Transverse colon (tissue), 4 donors: ENCODE measurements around the gene IL1RL1. TPM values are rescaled to one million over a fixed set of nuclear protein-coding genes. Genes with fewer than 3 reads are reported as not detected.

ENCODE experiments used
- DNase-seq: peaks from one replicate; pipeline ENCODE4 v3.0.0-alpha.2; 2019
- H3K27ac ChIP-seq, 4 donors: fragments of 200-600 bp; sonication (generic); 2 replicates each; pipeline ENCODE4 v1.5.1; 2016 to 2018; ENCODE audit warnings: inconsistent platforms in 4 of 4
- H3K27me3 ChIP-seq: fragments of 200-600 bp; sonication (generic); 2 replicates; pipeline ENCODE4 v1.5.1; 2017; ENCODE audit warnings: inconsistent platforms
- H3K36me3 ChIP-seq, 4 donors: fragments of 200-600 bp; sonication (generic); 2 replicates each; pipeline ENCODE4 v1.5.1; 2017 to 2019; ENCODE audit warnings: inconsistent platforms in 4 of 4
- H3K4me1 ChIP-seq, 4 donors: fragments of 200-600 bp; sonication (generic); 2 replicates each; pipeline ENCODE4 v1.5.1; 2017 to 2020; ENCODE audit warnings: inconsistent platforms in 4 of 4
- H3K4me3 ChIP-seq, 4 donors: fragments of 200-600 bp; sonication (generic); 1 replicate in 1 of 4; 2 replicates in 3 of 4; pipeline versions ENCODE4 v1.5.1 to v1.6.1; 2017 to 2019; ENCODE audit warnings: inconsistent platforms in 4 of 4
- H3K9me3 ChIP-seq, 2 donors: fragments of 200-600 bp; sonication (generic); 2 replicates each; pipeline ENCODE4 v1.5.1; 2017 to 2019; ENCODE audit warnings: inconsistent platforms in 2 of 2
- CTCF ChIP-seq, 5 experiments: fragments of 200-600 bp in 3 of 5; fragments of 450-650 bp in 2 of 5; sonication (generic) in 3 of 5; IDR thresholded peaks; 1 replicate in 2 of 5; 2 replicates in 3 of 5; pipeline ENCODE4 v1.5.1; 2016 to 2017; ENCODE audit warnings: antibody characterized with exemption in 5 of 5, inconsistent platforms in 3 of 5, mild to moderate bottlenecking in 2 of 5, moderate library complexity in 1 of 5
- EP300 ChIP-seq: sonication (generic); formaldehyde crosslinking; IDR thresholded peaks from one replicate; pipeline ENCODE4 v1.6.1; 2017; ENCODE audit warnings: antibody characterized with exemption, low read depth
- POLR2A ChIP-seq: fragments of 450-650 bp; IDR thresholded peaks from one replicate; pipeline ENCODE4 v1.6.1; 2016; ENCODE audit warnings: antibody characterized with exemption, mild to moderate bottlenecking, moderate library complexity
- POLR2AphosphoS5 ChIP-seq, 3 donors: sonication (generic); formaldehyde crosslinking; IDR thresholded peaks; one replicate each; pipeline ENCODE4 v1.6.1; 2016; ENCODE audit warnings: antibody characterized with exemption in 3 of 3
- WGBS, 2 donors: methylation state at CpG; one replicate each; pipeline ENCODE4 v1.1.5; 2018; ENCODE audit warnings: low coverage in 1 of 2; 5-methylcytosine and 5-hydroxymethylcytosine counted together
- in situ Hi-C, 4 donors: fragments of 200-750 bp; cut with MboI; loops; one replicate each; pipeline versions ENCODE4 v1.15.0 to v1.15.1; 2017; ENCODE audit warnings: low sequenced_read_pairs in 3 of 4, low pct_ligation_motif_present in 1 of 4, low pct_unique_long_range_greater_than_20kb in 1 of 4
- intact Hi-C: fragments of 100-400 bp; cut with DNase I; formaldehyde crosslinking; loops from one replicate; pipeline ENCODE4 v1.15.1; 2023; ENCODE audit warnings: low total_unique reads
- total RNA-seq, 4 donors: library from RNA; depleted of rRNA; stranded (reverse); fragments of >200 nt; gene quantifications; one replicate each; pipeline ENCODE4 v1.1.0, GENCODE V29; 2016

Gene IL1RL1
- total RNA-seq, 4 donors from 2014 or later, result 0.40 to 57.2 (median 11.7) TPM

- Histone ChIP-seq H3K4me3 (no peak overlapping the region), H3K36me3 (no peaks in the 10 kb centered on the region), H3K27me3 (no peaks in the 10 kb centered on the region), H3K27ac (no peak overlapping the region), H3K4me1 (no peaks in the 10 kb centered on the region), H3K9me3 (peaks cover 11 to 13% of the 10 kb centered on the region in 2 donors)
- TF ChIP-seq POLR2A (no peak), EP300 (no peak), CTCF (IDR thresholded peaks at IDR 0.05) (no peak), POLR2AphosphoS5 (IDR thresholded peaks at IDR 0.05) (no peak)
- WGBS, 2 donors, result 88 to 90% methylated on average over 2 to 7 of the region's 7 CpGs
- intact Hi-C loops (no loop called here), in situ Hi-C loops (no loop called here)
- DNase-seq, result no peak
These were observed 76.6 kb downstream of the IL1RL1 start for GRCh38 chr2:102387763-102388546.

- no peaks in the 10 kb centered on the region for H3K27me3 ChIP-seq
- H3K27ac ChIP-seq, result no peak overlapping the region
- H3K4me1 ChIP-seq, result no peaks in the 10 kb centered on the region
- no peaks in the 10 kb centered on the region for H3K9me3 ChIP-seq
- 80 to 90% methylated on average over 2 of the region's 2 CpGs for whole genome bisulfite sequencing, 2 donors
- no peak for DNase-seq
- no peak overlapping the region for H3K4me3 ChIP-seq
- intact Hi-C loops (no loop called here), in situ Hi-C loops (no loop called here)
- TF ChIP-seq POLR2AphosphoS5 (IDR thresholded peaks at IDR 0.05), result no peak
- TF ChIP-seq POLR2A, result no peak
- no peak for TF ChIP-seq CTCF (IDR thresholded peaks at IDR 0.05)
- TF ChIP-seq EP300, result no peak
- no peaks in the 10 kb centered on the region for H3K36me3 ChIP-seq
These were observed 80.2 kb downstream of the IL1RL1 start for GRCh38 chr2:102391565-102391964.

GRCh38 chr2:102392096-102392495, 80.7 kb downstream of the IL1RL1 start:
- H3K4me3 ChIP-seq, result no peak overlapping the region

GRCh38 chr2:102392942-102393341, 81.6 kb downstream of the IL1RL1 start:
- Histone ChIP-seq H3K27me3 (no peaks in the 10 kb centered on the region), H3K9me3 (no peaks in the 10 kb centered on the region), H3K27ac (no peak overlapping the region), H3K4me1 (no peaks in the 10 kb centered on the region), H3K36me3 (no peaks in the 10 kb centered on the region), H3K4me3 (no peak overlapping the region)
- intact Hi-C loops (no loop called here), in situ Hi-C loops (no loop called here)
- TF ChIP-seq POLR2AphosphoS5 (IDR thresholded peaks at IDR 0.05) (no peak), POLR2A (no peak), EP300 (no peak), CTCF (IDR thresholded peaks at IDR 0.05) (no peak)
- 45 to 69% methylated on average over 1 of the region's 1 CpG for whole genome bisulfite sequencing, 2 donors
- DNase-seq, result no peak

More at GRCh38 chr2:102392096-102392495, 80.7 kb downstream of the IL1RL1 start:
- Histone ChIP-seq H3K9me3 (no peaks in the 10 kb centered on the region), H3K4me1 (no peaks in the 10 kb centered on the region), H3K27ac (no peak overlapping the region), H3K27me3 (no peaks in the 10 kb centered on the region), H3K36me3 (no peaks in the 10 kb centered on the region)
- in situ Hi-C loops (no loop called here), intact Hi-C loops (no loop called here)
- 74 to 89% methylated on average over 3 of the region's 3 CpGs for WGBS, 2 donors
- TF ChIP-seq POLR2A (no peak), POLR2AphosphoS5 (IDR thresholded peaks at IDR 0.05) (no peak)
- no peak for DNase-seq
